ENCODE measurements around the gene FGF14. TPM values are rescaled to one million over a fixed set of nuclear protein-coding genes. Genes with fewer than 3 reads are reported as not detected.

The FGF14 gene
- total RNA-seq, 1 donor from 2014 or later: 0.23 TPM

- Mint-ChIP-seq H3K4me1 (ENCODE audit: low read depth, unreplicated experiment) (peaks cover 3% of the 10 kb centered on the region), H3K36me3 (ENCODE audit: low read depth, unreplicated experiment) (no peaks in the 10 kb centered on the region), H3K27me3 (ENCODE audit: low read depth, unreplicated experiment) (no peaks in the 10 kb centered on the region), H3K27ac (ENCODE audit: unreplicated experiment) (no peak overlapping the region), H3K4me3 (ENCODE audit: unreplicated experiment) (no peak overlapping the region), H3K9me3 (ENCODE audit: unreplicated experiment) (no peaks in the 10 kb centered on the region)
- Histone ChIP-seq H3K79me2 (ENCODE audit: insufficient read depth, low read length) (no peaks in the 10 kb centered on the region), H3K9me3 (ENCODE audit: insufficient read depth, low read depth, low read length) (no peaks in the 10 kb centered on the region), H3K27ac (ENCODE audit: low read depth, low read length) (no peak overlapping the region), H3K27me3 (ENCODE audit: insufficient read depth, low read length) (no peaks in the 10 kb centered on the region), H3K4me3 (ENCODE audit: insufficient read depth, low read depth, low read length) (no peak overlapping the region), H3K4me2 (ENCODE audit: low read length) (no peak overlapping the region), H3K4me1 (ENCODE audit: insufficient read depth, low read length) (no peaks in the 10 kb centered on the region), H3K36me3 (ENCODE audit: insufficient read depth, low read length) (no peaks in the 10 kb centered on the region), H4K20me1 (ENCODE audit: insufficient read depth, low read length) (no peaks in the 10 kb centered on the region), H3K9ac (ENCODE audit: low read length) (no peak overlapping the region), H2AFZ (ENCODE audit: low read depth, low read length) (no peak overlapping the region)
- no peak for DNase-seq (ENCODE audit: low read depth)
- TF ChIP-seq CTCF (IDR thresholded peaks at IDR 0.05; ENCODE audit: insufficient read depth, low read depth, low read length) (no peak), EZH2 (IDR thresholded peaks at IDR 0.05; ENCODE audit: insufficient read depth, low read length) (no peak)
- no peak for FAIRE-seq
These were observed 121.5 kb downstream of the FGF14 start for GRCh38 chr13:102280366-102280765.

DNA sequence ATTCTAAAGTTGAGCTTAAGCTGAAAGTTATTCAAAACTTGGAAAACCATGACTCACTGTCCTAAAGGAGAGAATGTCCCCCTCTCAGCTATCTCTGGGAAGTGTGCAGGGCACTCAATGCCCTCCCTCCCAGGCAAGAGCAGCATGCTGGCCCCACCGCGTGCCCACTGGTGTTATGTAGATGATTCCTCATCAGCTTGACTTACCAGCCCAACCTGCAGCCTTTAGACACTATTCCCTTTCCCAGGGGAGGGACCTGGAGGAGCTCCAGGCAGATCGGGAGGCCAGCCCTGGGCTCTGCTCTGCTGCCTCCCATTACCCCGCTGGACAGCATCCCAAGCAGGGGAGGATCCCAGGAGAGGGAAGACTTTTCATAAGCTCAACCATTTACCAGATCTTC lies 124.6 kb downstream of the FGF14 start:
- Histone ChIP-seq H3K4me1 (ENCODE audit: insufficient read depth, low read length) (no peaks in the 10 kb centered on the region), H3K9ac (ENCODE audit: low read length) (no peak overlapping the region), H3K36me3 (ENCODE audit: insufficient read depth, low read length) (no peaks in the 10 kb centered on the region), H3K4me2 (ENCODE audit: low read length) (no peak overlapping the region), H3K79me2 (ENCODE audit: insufficient read depth, low read length) (no peaks in the 10 kb centered on the region), H3K27ac (ENCODE audit: low read depth, low read length) (no peak overlapping the region), H3K4me3 (ENCODE audit: insufficient read depth, low read depth, low read length) (no peak overlapping the region), H3K9me3 (ENCODE audit: insufficient read depth, low read depth, low read length) (no peaks in the 10 kb centered on the region), H2AFZ (ENCODE audit: low read depth, low read length) (no peak overlapping the region), H3K27me3 (ENCODE audit: insufficient read depth, low read length) (no peaks in the 10 kb centered on the region), H4K20me1 (ENCODE audit: insufficient read depth, low read length) (no peaks in the 10 kb centered on the region)
- Mint-ChIP-seq H3K9me3 (ENCODE audit: unreplicated experiment) (no peaks in the 10 kb centered on the region), H3K4me3 (ENCODE audit: unreplicated experiment) (no peak overlapping the region), H3K27me3 (ENCODE audit: low read depth, unreplicated experiment) (peaks cover 2% of the 10 kb centered on the region), H3K4me1 (ENCODE audit: low read depth, unreplicated experiment) (peaks cover 3% of the 10 kb centered on the region), H3K27ac (ENCODE audit: unreplicated experiment) (no peak overlapping the region), H3K36me3 (ENCODE audit: low read depth, unreplicated experiment) (no peaks in the 10 kb centered on the region)
- no peak for FAIRE-seq
- DNase-seq (ENCODE audit: low read depth): no peak
- TF ChIP-seq CTCF (IDR thresholded peaks at IDR 0.05; ENCODE audit: insufficient read depth, low read depth, low read length) (no peak), EZH2 (IDR thresholded peaks at IDR 0.05; ENCODE audit: insufficient read depth, low read length) (no peak)

DNA sequence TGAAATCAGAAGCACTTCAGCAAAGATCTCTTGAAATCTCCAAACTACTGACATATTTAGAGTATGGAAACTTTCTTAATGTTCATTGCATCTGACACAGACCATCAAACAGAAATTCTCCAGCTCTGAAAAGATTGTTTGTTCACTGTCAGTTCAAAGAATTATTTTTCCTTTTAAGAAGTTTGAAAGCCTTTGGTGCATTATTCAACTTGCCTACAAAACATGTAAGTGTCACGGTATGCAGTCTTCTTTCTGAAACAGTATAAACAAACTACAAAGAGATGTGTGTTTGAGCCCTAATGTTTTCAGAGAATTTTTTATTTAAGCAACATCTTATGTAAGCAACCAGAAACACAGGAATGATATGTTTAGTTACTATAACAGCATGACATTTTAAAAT lies 125.4 kb downstream of the FGF14 start:
- Mint-ChIP-seq H3K36me3 (ENCODE audit: low read depth, unreplicated experiment) (no peaks in the 10 kb centered on the region), H3K4me1 (ENCODE audit: low read depth, unreplicated experiment) (peaks cover 3% of the 10 kb centered on the region), H3K27me3 (ENCODE audit: low read depth, unreplicated experiment) (peaks cover 2% of the 10 kb centered on the region), H3K27ac (ENCODE audit: unreplicated experiment) (no peak overlapping the region), H3K4me3 (ENCODE audit: unreplicated experiment) (no peak overlapping the region), H3K9me3 (ENCODE audit: unreplicated experiment) (no peaks in the 10 kb centered on the region)
- Histone ChIP-seq H3K27me3 (ENCODE audit: insufficient read depth, low read length) (no peaks in the 10 kb centered on the region), H3K9ac (ENCODE audit: low read length) (no peak overlapping the region), H2AFZ (ENCODE audit: low read depth, low read length) (no peak overlapping the region), H3K4me3 (ENCODE audit: insufficient read depth, low read depth, low read length) (no peak overlapping the region), H4K20me1 (ENCODE audit: insufficient read depth, low read length) (no peaks in the 10 kb centered on the region), H3K4me1 (ENCODE audit: insufficient read depth, low read length) (no peaks in the 10 kb centered on the region), H3K36me3 (ENCODE audit: insufficient read depth, low read length) (no peaks in the 10 kb centered on the region), H3K4me2 (ENCODE audit: low read length) (no peak overlapping the region), H3K9me3 (ENCODE audit: insufficient read depth, low read depth, low read length) (no peaks in the 10 kb centered on the region), H3K27ac (ENCODE audit: low read depth, low read length) (no peak overlapping the region), H3K79me2 (ENCODE audit: insufficient read depth, low read length) (no peaks in the 10 kb centered on the region)
- DNase-seq (ENCODE audit: low read depth) (no peak), FAIRE-seq (no peak)
- TF ChIP-seq CTCF (IDR thresholded peaks at IDR 0.05; ENCODE audit: insufficient read depth, low read depth, low read length) (no peak), EZH2 (IDR thresholded peaks at IDR 0.05; ENCODE audit: insufficient read depth, low read length) (no peak)

Data from astrocyte (in vitro differentiated cells and primary cell).